ENCODE data around the gene ANKRD36. TPM values are rescaled to one million over a fixed set of nuclear protein-coding genes. Genes with fewer than 3 reads are reported as not detected.
"Not testable (repeated sequence)": the region's sequence is repeated elsewhere in the genome, so short reads cannot be mapped to it uniquely, and the experiment has no call there.

ANKRD36 gene
- total RNA-seq, 1 donor from 2014 or later = 41.2 TPM

GRCh38 chr2:97285187-97285586 is 172.2 kb downstream of the ANKRD36 start:
- not testable (repeated sequence) for DNase-seq (ENCODE audit: low spot score)

- not testable (repeated sequence) for DNase-seq (ENCODE audit: low spot score)
These were observed 180.7 kb downstream of the ANKRD36 start for GRCh38 chr2:97293687-97294086.

Other genes with a start within 250 kb of the ANKRD36 start
- 58.0 TPM for gene SEMA4C, start 243.1 kb upstream of the ANKRD36 start, total RNA-seq
- gene FAM178B, start 126.6 kb upstream of the ANKRD36 start, total RNA-seq = 1.0 TPM
- gene FAHD2B, start 18.3 kb upstream of the ANKRD36 start, total RNA-seq = 18.6 TPM

All from ureter (tissue), 1 donor.